GM19372 (cell line): Measurements from ENCODE around the gene CRISPLD2.
"Not testable (repeated sequence)": the region's sequence is repeated elsewhere in the genome, so short reads cannot be mapped to it uniquely, and the experiment has no call there.

Source experiments
- ATAC-seq: cut with Tn5 transposase; IDR thresholded peaks from one replicate; pipeline ENCODE4 v1.9.1; 2021; ENCODE audit warnings: mild to moderate bottlenecking, low read depth, moderate library complexity; ENCODE audit not compliant: unreplicated experiment

The CRISPLD2 gene

DNA sequence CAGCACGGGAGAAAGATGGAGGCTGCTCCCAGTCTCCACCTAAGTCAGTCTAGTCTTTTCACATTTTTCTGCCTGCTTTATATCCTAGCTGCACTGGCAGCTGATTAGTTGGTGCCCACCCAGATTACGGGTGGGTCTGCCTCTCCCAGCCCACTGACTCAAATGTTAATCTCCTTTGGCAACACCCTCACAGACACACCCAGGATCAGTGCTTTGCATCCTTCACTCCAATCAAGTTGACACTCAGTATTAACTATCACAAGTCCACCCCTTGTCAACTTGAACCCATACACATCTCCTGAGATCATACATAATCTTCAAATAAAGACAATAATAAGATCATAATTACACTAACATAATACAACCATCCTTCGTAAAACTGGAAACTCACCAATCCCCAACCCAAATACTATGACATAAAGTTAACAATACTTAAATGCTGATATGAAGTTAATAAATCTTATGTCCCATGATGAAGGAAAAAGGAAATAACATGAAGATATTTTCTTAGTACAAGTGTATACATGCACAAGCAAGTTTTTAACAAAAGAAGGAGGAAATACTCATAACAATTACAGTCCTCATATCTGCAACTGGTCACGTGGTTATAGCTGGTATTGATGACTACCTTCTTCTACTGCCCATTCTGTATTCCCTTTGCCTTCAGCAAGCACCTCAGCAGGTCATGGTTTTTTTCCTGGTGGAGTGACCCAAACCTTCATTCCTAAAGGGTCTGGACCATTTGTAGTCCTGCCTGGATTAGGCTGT, 35.8 kb downstream of the CRISPLD2 start:
- not testable (repeated sequence) for ATAC-seq

DNA sequence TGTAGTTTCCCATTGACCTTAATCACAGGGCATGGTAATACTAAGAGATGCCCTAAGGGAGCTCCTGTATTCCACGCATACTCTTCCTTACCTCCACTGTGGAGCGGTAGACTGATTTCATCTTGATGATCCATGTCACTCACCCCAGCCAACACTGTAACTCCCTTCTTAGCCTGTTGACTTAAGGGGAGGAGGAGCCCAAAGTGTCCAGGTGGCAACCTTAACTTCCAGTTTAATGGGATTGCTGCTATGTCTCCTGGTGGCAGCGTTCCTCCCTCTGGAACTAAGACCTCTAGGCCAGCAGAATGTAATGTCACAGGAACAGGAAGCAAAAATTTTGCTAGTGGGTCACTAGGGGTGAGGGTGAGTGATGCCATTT, 36.4 kb downstream of the CRISPLD2 start:
- not testable (repeated sequence) for ATAC-seq

DNA sequence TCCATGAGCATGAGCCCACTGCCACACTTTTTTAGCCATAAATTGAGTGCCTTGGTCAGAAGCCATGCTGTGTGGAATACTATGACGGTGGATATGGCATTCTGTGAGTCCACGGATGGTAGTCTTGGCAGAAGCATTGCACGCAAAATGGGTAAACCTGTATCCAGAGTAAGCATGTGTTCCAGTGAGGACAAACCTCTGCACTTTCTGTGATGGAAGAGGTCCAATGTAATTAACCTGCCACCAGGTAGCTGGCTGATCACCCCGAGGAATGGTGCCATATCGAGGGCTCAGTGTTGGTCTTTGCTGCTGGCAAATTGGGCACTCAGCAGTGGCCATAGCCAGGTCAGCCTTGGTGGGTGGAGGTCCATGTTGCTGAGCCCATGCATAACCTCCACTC, 37.0 kb downstream of the CRISPLD2 start:
- not testable (repeated sequence) for ATAC-seq

DNA sequence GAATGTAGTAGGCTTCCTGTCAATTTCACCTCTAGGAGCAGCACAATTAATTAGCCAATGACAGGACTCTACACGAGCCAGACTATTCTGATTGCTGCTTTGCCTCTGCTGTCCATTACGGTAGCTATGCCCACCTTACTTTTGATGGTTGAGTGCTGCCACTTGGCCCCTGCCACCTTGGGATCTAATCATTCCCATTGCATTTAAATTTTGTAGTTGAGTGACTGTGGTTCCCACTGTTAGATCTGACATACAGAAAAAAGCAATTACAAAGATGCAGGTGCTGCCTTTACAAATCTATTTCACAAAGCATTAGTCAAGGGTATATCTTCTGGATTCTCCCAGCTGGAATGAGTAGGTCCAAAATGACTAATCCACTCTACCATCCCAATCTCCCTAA, 39.9 kb downstream of the CRISPLD2 start:
- ATAC-seq: no peak

DNA sequence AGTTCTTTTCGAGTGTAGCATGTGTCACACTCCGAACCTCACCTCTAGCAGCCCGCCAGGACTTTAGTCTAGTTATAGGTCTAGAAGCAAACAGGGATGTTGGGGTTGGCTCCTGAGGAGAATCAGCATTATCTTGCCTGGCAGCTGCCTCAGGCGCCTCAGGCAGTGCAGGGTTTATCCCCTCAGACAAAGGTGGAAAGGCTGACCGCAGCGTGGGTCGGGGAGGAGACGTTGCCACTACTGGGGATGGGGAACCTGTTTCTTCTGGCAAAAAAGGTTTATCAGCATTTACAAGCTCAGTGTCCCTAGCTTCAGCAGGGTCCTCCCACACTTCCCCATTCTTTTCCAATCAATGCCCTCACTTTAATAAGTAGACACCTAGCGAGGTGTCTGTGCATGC, 40.6 kb downstream of the CRISPLD2 start:
- no peak for ATAC-seq

DNA sequence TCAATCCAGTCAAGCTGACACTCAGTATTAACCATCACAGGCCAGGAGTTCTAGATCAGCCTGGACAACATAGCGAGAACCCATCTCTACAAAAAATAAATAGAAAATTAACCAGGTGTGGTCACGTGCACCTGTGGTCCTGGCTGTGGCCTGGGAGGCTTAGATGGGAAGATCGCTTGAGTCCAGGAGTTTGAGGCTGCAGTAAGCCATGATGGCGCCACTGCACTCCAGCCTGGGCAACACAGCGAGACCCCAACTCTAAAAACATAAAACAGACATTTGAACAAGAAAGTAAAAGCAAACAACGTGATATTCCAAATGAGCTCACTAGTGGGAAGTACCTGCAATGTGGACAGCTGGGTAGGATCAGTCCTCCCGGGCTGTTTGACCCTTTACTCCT, 41.9 kb downstream of the CRISPLD2 start:
- ATAC-seq: no peak

DNA sequence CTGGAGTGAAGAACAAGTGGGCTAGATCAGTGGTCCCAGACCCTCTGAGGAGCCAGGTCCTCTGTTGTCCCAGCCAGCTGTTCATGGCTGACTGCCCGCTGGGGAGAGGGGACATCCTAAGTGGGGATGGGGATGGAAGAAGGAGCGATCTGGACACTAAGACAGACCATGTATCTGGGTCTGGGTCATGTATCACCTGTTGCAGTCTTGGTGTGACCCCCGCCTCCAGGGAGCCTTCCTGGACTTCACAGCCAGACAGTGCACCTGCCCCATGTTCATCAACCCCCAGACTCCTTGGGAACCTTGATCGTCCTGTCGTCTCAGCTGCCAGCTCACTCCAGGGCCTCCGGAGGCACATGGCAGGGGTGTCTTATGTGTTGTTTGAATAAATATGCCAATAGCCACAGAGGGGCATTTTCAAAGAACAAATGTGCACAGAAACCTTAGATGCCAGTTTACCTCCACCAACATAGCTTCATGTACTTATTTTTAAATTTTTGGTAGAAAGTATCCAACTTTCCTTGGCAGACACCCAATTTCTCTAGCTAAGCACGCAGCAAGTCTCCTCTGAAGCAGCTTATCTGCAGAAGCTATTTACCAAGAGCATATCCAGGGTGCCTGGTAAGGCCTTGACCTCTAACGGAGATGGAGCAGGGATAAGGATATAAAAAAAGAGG, 43.2 kb downstream of the CRISPLD2 start:
- ATAC-seq: no peak

DNA sequence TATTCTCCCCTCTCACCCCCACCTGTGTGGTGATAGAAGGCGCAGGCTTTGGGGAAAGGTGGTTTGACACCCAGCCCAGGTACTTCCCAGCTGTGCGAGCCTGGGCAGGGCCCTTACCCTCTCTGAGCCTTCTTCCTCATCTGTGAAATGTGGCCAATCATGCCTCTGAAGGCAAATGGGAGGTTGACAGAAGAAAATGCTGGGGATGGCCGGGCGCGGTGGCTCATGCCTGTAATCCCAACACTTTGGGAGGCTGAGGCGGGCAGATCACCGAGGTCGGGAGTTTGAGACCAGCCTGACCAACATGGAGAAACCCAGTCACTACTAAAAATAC, 43.7 kb downstream of the CRISPLD2 start:
- no peak for ATAC-seq

DNA sequence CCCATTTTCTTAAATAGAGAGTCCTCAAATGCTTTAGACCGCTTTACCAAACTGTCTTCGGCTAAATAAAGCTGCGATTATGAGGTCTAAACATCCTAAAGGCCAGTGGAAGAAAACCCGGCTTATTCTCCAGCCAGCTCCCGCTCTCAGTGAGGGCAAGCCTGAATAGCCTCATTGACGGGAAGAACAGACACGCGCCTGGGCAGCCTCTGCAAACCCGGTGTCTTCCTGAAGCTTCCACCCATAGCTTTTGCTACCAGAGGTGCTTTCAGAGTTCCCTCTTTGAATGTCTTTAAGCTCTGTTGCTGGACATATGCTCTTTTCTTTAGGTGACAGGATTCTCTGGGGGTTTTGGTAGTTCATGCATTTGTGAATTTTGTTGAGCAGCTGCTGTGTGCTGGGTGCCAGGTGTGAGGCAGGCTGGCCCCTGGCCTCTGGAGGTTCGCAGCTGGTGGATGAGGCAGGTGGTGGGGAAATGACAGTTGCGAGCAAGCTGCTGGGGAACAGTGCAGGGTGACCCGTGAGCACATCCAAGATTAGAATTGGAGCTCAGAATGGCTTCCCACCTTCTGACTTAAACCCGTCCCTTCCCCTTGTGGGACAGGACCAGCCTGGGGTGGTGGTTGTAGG, 44.7 kb downstream of the CRISPLD2 start:
- no peak for ATAC-seq

DNA sequence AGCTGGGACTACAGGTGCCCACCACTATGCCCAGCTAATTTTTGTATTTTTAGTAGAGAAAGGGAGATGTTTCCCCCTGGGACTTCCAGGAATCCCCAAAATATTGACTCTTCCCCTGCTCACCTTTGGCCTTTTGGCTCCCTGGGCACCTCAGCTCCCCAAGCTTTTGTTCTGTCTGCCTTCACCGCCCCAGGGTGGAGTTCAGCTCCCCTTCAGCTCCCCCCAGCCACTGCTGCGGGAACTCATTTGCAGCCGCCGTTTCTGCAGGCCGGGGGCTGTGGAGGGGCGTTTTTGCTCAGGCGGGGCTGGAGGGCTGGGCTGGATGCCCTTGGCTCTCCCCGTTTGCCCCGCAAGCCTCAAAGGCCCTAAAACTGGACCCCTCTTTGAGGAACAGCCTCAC, 47.9 kb downstream of the CRISPLD2 start:
- ATAC-seq: no peak

DNA sequence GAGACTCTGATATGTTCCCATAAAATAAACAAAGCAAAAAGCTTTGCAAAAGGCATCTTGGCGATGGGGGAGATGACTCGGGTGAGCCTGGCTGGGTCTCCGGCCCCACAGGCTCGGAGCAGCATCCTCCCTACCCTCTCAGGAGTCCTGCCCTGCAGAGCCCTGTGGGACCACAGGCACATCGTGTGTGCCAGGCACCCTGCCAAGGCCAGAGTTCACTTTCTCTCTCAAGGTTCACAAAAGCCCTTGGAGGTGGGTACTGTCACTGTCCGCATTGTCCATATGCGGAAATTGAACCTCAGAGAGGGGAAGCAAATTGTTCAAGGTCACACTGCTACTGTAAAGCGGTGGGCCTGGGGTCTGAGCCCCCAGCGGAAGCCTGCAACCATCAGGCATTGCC, 48.5 kb downstream of the CRISPLD2 start:
- ATAC-seq: no peak

DNA sequence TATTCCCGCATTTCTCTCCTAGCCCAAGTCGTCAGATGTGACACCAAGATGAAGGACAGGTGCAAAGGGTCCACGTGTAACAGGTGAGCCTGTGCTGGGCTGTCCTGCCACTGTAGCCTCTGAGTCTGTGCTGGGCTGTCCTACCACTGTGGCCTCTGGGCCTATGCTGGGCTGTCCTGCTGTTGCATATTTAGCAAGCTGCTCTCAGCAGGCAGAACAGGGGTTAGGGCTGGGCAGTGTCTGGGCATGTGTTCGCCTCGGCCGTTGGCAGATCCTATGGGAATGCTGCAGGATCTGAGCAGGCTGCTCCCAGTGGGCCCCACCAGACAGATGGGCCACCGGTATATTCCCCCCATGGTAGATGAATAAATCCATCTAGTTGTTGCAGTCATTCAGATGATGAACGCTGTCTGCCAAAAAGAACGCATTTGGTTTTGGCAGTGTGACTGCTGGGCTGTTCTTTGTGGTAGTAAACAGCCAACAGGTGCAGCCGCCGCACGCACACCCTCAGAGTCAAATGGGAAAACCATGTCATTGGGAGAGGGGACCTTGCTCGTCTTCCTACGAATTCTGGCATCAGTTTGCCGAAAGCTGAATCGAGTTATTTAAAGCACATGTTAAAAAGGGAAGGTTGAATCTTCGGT, 49.2 kb downstream of the CRISPLD2 start:
- no peak for ATAC-seq

DNA sequence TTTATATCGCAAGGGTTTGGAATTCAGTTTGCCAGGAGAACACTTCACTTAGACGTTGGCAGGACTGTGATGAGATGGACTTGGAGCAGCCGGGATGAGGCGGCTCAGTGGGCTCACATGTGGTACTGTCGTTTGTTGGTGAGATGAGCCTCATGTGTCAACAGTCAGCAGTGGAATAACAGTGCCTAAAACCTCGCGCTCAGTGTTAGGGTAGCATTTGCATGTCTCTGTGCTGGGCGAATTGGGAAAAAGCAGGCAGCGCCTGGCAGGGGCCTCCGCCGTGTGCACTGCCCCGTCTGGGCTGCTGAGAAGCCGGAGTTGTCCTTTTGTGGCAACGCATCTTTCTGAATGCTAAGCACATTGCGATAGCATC, 49.7 kb downstream of the CRISPLD2 start:
- ATAC-seq: no peak

DNA sequence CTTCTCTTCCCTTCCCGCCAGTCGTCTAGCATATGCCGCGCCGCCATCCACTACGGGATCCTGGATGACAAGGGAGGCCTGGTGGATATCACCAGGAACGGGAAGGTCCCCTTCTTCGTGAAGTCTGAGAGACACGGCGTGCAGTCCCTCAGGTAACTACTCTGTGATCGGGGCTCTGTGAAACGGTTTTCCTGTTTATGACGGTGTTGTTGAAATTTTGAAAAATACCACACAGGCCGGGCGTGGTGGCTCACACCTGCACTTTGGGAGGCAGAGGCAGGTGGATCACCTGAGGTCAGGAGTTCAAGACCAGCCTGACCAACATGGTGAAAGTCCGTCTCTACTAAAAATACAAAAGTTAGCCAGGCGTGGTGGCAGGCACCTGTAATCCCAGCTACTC, 53.2 kb downstream of the CRISPLD2 start:
- not testable (repeated sequence) for ATAC-seq

DNA sequence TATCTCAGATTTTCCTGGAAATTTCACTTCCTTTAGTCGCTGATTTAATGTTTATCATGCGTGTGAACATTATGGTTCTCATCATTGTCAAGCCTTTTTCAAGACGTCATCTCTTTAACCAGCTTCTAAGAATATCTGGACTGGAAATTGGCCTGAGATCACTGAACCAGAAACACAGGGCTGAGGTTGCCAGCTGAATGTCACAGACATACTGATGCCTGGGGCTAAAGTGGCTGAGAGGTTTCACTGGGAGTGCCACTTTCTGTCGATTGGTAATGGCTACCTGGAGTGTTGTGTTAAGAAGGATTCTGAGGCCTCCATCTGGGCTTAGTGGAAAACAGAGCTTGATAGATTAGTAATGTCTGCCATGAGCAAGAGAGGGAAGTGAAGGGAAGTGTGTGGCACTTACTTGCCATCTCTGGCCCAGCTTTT, 54.2 kb downstream of the CRISPLD2 start:
- no peak for ATAC-seq

DNA sequence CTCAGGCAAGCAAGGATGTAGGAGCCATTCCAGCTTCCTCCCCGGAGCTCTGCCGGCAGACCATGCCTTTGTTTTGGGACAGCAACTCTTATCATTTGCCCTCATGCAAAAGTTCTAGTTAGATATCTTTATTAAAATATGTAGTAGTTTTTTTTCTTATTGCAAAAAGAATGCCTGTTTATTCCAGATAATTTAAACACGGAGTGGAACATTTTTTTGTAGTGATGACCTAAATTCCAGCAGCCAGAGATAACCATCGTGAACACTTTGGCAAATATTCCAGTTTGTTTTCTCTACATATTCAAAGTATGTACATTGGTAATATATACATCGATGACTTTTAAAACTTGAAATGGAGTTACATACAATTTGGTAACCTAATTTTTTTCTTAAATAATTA, 54.8 kb downstream of the CRISPLD2 start:
- no peak for ATAC-seq

DNA sequence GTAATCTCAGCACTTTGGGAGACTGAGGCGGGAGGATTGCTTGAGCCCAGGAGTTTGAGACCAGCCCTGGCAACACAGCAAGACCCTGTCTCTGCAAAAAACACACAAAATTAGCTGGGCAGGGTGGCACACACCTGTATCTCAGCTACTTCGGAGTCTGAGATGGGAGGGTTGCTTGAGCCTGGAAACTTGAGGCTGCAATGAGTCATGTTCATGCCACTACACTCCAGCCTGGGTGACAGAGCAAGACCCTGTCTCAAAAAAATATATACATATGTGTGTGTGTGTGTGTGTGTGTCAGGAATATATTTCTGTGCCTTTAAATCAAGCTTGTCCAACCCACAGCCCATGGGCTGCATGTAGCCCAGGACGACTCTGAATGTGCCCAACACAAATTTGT, 55.2 kb downstream of the CRISPLD2 start:
- ATAC-seq: no peak

DNA sequence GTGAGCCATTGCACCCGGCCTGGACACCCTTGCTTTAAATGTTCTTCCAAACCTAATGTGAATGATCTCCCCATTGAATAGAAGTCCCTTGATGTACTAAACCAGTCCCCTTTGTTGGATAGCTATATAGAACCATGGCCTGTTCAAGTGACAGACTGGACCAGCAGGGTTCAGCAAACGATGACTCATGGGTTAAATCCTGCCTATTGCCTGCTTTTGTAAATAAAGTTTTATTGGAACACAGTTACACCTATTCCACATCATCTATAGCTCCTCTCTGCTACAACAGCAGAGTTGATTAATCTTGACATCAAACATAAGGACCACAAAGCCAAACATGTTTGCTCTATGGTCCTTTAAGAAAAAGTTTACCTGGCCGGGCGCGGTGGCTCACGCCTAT, 56.1 kb downstream of the CRISPLD2 start:
- no peak for ATAC-seq

DNA sequence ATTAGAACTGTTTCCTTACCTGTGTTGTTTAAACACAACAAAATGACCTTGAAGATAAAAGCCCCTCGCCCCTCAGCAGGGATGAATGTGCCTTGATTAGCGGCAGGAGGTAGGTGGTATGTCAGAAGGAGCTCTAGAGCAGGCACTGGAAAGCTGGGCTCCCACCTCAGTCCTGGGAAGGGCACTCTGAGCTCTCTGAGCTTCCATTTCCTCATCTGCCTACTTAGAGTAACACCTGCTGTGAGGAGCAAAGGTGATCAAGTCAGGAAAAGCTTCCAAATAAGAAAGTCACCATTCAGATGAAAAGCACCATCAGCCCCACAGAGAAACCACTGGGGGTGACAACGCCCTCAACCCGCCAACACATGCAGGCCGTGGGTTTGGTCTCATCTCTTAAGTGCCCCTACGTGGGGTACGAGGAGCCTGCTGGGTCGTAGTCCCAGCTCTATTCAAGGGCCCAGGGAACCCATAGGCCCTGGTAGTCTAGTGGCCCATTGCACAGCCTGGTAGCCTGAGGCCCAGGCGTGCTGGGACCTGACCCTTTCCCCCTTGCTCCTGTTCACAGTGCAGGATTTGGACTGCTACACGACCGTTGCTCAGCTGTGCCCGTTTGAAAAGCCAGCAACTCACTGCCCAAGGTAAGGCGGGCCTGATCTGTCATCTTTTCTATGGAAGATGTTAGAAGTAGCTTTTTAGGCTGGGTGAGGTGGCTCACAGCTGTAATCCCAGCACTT, 57.3 kb downstream of the CRISPLD2 start:
- ATAC-seq: no peak

DNA sequence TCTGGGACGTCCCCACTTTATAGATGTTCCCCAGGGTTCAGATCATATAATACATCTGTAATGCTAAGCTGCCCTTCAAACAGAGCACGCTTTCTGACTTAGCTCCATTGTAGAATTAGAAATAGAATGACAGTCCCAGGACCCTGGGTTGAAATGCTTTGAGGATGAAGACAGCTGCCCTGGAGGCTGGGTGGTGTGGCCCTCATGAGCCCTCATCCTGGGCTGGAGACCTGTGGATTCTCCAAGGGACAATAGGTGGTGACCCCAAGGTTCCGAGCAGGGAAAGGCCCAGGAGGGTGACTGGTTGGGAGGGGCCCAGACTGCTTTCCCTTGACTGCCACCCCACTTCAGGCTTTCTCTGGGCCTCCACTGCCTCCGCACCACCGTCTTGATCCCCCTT, 59.0 kb downstream of the CRISPLD2 start:
- no peak for ATAC-seq
